Muscle of leg (tissue), 11 donors: ENCODE measurements around the gene SNPH. TPM values are rescaled to one million over a fixed set of nuclear protein-coding genes. Genes with fewer than 3 reads are reported as not detected.

Experiments
- DNase-seq: peaks from one replicate; pipeline ENCODE4 v3.0.0; 2013
- H3K27ac ChIP-seq: one replicate; pipeline ENCODE4 v1.5.1; 2013; ENCODE audit warnings: mild to moderate bottlenecking, low read length, control low read depth
- H3K27me3 ChIP-seq: one replicate; pipeline ENCODE4 v1.6.1; 2013; ENCODE audit warnings: low read length; ENCODE audit not compliant: control insufficient read depth, insufficient read depth
- H3K36me3 ChIP-seq: one replicate; pipeline ENCODE4 v1.6.1; 2013; ENCODE audit warnings: low read length; ENCODE audit not compliant: control insufficient read depth, insufficient read depth
- H3K4me1 ChIP-seq: one replicate; pipeline ENCODE4 v1.6.1; 2013; ENCODE audit warnings: low read length; ENCODE audit not compliant: control insufficient read depth, insufficient read depth
- H3K4me3 ChIP-seq: one replicate; pipeline ENCODE4 v1.5.1; 2013; ENCODE audit warnings: low read length, control low read depth
- H3K9me3 ChIP-seq: replicated peaks from 2 replicates; pipeline ENCODE4 v1.6.1; 2013; ENCODE audit warnings: low read depth, low read length; ENCODE audit not compliant: control insufficient read depth
- WGBS: methylation state at CpG from one replicate; pipeline ENCODE4 v1.1.5; 2013; ENCODE audit warnings: missing lambda C conversion rate; ENCODE audit not compliant: insufficient coverage; 5-methylcytosine and 5-hydroxymethylcytosine counted together
- polyA plus RNA-seq, 8 donors: library from polyadenylated mRNA; unstranded; fragments of 120-200 nt; gene quantifications; one replicate each; pipeline versions ENCODE4 v1.2.1 to v1.2.3, GENCODE V29; 2013; ENCODE audit warnings: inconsistent platforms in 1 of 8, low replicate concordance in 1 of 8; ENCODE audit not compliant: insufficient read length in 8 of 8, insufficient read depth in 1 of 8
- total RNA-seq: library from RNA; stranded (reverse); fragments of 120-200 nt; gene quantifications from one replicate; pipeline ENCODE4 v1.2.4, GENCODE V29; 2013

The SNPH gene
- total and polyA plus RNA-seq, 9 donors: 3.9 to 8.0 (median 5.5) TPM

DNA sequence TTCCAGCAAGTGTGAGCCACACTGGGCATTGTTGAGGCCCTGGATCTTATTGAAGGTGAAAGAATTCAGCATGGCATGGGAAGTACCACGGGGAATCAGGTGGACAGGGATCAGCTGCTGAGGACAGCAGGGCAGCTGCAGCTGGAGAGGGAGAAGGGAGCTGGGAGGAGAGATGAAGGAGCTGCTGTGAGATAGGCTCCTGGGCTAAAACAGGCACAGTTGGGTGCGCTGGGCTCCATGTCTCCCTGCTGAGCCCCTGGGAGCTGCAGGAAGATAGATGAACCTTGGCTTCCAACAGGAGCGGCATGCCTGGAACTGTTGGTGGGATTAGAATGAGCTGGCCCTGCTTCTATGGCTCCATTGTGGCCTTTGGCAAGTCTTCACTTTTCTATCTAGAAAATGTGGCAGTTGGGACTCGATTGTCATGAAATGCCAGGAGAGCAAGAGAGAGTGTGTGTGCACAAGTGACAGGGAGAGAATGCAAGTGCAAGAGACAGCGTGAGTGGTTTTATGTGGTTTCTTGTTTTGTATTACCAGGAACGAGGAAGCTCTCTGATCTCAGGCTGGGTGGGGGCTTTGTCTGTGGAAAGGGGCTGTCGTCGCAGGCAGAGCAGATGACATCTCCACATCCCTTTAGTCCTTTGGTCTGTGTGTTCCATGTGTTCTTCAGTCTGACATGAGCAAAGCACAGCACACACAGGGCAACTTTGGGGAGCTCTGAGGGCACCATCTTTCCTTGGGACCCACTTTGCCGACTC is 20.4 kb downstream of the SNPH start:
- no peak for DNase-seq
- WGBS: 59% methylated on average over 9 of the region's 9 CpGs
- H3K4me1 ChIP-seq: peaks cover 9% of the 10 kb centered on the region
- no peak overlapping the region for H3K4me3 ChIP-seq
- no peaks in the 10 kb centered on the region for H3K36me3 ChIP-seq
- no peak overlapping the region for H3K27ac ChIP-seq
- no peaks in the 10 kb centered on the region for H3K27me3 ChIP-seq
- H3K9me3 ChIP-seq: no peaks in the 10 kb centered on the region

- H3K4me1 ChIP-seq: peaks cover 10% of the 10 kb centered on the region
Observed at GRCh38 chr20:1287306-1287705, 21.2 kb downstream of the SNPH start.

GRCh38 chr20:1287787-1288569 is 21.9 kb downstream of the SNPH start:
- Histone ChIP-seq H3K4me1 (peaks cover 10% of the 10 kb centered on the region), H3K4me3 (no peak overlapping the region), H3K27ac (no peak overlapping the region), H3K36me3 (no peaks in the 10 kb centered on the region), H3K9me3 (no peaks in the 10 kb centered on the region), H3K27me3 (no peaks in the 10 kb centered on the region)
- 74% methylated on average over 7 of the region's 11 CpGs for WGBS
- no peak for DNase-seq

More at GRCh38 chr20:1287306-1287705, 21.2 kb downstream of the SNPH start:
- Histone ChIP-seq H3K4me3 (no peak overlapping the region), H3K27ac (no peak overlapping the region), H3K27me3 (no peaks in the 10 kb centered on the region), H3K36me3 (no peaks in the 10 kb centered on the region), H3K9me3 (no peaks in the 10 kb centered on the region)
- WGBS: no CpG with 5 or more reads among the region's 1 CpG
- DNase-seq: no peak

DNA sequence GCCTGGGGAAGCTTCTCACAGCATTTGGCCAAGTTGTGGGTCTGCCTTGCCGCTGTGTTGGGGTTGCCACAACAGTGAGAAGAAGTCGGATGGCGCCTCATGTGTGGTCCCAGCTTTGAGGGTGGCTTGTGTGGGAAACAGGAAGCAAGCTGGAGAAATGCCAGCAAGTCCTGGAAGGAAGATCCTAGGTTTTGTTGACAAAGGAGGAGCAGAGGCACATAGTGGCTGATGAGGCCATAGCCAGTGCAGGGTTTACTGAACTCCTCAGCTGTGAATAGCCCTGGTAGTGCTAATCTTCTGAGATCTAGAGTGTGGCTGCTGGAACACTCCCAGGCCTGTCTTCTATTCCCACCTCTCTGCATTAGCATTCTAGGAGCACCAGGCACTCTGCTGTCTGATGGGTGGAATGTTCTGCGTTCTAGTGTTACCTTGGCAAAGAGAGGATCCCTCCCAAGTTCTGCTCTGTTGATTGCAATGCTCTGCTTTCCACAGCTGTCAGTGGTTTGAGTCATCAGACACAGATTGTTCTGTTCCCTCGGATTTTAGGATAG is 25.2 kb downstream of the SNPH start:
- 53% methylated on average over 3 of the region's 5 CpGs for WGBS
- no peaks in the 10 kb centered on the region for H3K9me3 ChIP-seq

GRCh38 chr20:1292620-1293019 is 26.5 kb downstream of the SNPH start:
- WGBS: no CpG with 5 or more reads among the region's 1 CpG
- H3K27ac ChIP-seq: no peak overlapping the region
- no peak for DNase-seq
- peaks cover 8% of the 10 kb centered on the region for H3K4me1 ChIP-seq
- H3K27me3 ChIP-seq: no peaks in the 10 kb centered on the region
- no peak overlapping the region for H3K4me3 ChIP-seq
- H3K36me3 ChIP-seq: no peaks in the 10 kb centered on the region
- H3K9me3 ChIP-seq: no peaks in the 10 kb centered on the region

More for the DNA sequence above, 25.2 kb downstream of the SNPH start:
- no peaks in the 10 kb centered on the region for H3K27me3 ChIP-seq
- DNase-seq: peak; percentile 30
- peaks cover 8% of the 10 kb centered on the region for H3K4me1 ChIP-seq
- no peak overlapping the region for H3K4me3 ChIP-seq
- H3K27ac ChIP-seq: no peak overlapping the region
- H3K36me3 ChIP-seq: no peaks in the 10 kb centered on the region

GRCh38 chr20:1293641-1294379 is 27.7 kb downstream of the SNPH start:
- no peak for DNase-seq
- WGBS: 61% methylated on average over 4 of the region's 6 CpGs

DNA sequence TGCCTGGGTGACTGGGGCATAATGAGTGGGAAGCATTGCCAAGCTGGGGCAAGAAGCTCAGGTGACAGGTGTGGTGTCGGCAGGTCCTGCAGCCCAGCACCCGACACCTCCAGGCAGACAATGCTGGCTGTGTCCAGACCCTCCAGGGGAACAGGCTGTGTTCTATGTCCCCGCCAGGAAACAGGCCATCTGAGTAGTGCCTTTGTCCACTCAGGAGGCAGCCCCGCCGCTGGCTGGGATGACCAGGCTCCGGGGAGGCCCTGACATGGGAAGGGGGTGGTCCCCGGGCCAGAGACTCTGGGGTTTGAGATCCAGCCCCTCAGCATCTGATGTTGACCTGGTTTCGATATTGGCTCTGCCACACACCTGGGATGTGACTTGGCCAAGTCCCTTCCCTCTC is 28.4 kb downstream of the SNPH start:
- H3K4me3 ChIP-seq: no peak overlapping the region
- H3K27ac ChIP-seq: no peak overlapping the region
- DNase-seq: no peak
- H3K27me3 ChIP-seq: no peaks in the 10 kb centered on the region
- H3K4me1 ChIP-seq: peaks cover 8% of the 10 kb centered on the region
- H3K9me3 ChIP-seq: no peaks in the 10 kb centered on the region
- 78% methylated on average over 7 of the region's 8 CpGs for WGBS
- no peaks in the 10 kb centered on the region for H3K36me3 ChIP-seq

More at GRCh38 chr20:1293641-1294379, 27.7 kb downstream of the SNPH start:
- H3K27me3 ChIP-seq: no peaks in the 10 kb centered on the region
- H3K4me3 ChIP-seq: no peak overlapping the region
- H3K36me3 ChIP-seq: no peaks in the 10 kb centered on the region
- no peaks in the 10 kb centered on the region for H3K9me3 ChIP-seq
- H3K4me1 ChIP-seq: peaks cover 8% of the 10 kb centered on the region
- no peak overlapping the region for H3K27ac ChIP-seq

DNA sequence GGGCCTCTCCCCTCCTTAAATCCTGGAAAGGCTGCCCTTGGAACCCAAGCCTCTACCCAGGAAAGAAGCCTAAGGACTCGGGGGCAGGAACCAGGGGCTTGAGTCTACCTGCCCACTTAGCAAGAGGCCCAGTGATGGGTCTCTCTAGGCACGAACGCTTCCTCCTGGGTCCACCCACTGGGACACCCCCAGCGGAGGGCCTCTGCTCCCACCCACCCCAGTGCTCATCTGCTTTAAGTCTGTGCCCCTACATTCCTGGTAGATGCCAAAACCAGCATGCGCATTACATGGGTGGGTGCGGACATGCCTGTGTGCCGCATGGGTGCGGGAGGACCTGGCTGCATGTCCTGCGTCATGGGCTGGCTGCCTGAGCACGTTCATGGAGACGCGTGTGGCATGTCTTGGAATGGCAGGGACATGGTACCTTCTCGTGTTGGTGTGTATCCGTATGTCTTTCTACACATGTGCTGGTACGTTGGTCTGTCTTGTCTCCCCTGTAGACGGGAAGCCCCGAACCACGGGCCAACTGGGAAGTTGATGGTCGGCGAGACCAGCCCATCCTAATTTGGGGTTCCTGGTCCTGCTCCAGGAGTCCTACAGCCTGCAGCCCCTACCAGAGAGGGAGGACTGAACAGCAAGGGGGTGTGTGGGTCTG is 29.3 kb downstream of the SNPH start:
- Histone ChIP-seq H3K36me3 (no peaks in the 10 kb centered on the region), H3K9me3 (no peaks in the 10 kb centered on the region), H3K4me3 (no peak overlapping the region), H3K4me1 (peaks cover 8% of the 10 kb centered on the region), H3K27me3 (no peaks in the 10 kb centered on the region), H3K27ac (no peak overlapping the region)
- 91% methylated on average over 17 of the region's 20 CpGs for WGBS
- DNase-seq: no peak

DNA sequence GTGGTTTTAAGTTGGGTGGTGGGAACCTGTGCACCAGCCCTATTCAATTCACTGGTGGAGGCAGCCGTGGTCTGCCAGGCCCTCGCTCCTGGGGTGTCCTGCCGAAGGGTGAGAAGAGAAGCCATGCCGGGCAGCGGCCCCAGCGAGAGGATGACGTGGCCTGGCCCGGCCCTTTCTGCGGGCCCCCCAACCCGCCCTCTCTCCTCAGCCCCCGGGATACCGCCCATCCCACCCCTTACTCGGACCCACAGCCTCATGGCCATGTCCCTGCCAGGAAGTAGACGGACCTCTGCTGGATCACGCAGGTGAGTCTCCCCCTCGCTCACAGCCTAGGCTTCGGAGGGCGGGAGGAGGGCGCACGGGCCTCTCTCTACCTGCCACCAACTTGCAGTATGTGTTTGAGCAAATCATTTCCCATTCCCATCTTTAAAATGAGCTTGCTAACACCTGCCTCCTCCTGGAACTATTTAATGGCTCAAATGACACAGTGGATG is 30.1 kb downstream of the SNPH start:
- DNase-seq: no peak
- Histone ChIP-seq H3K4me3 (no peak overlapping the region), H3K36me3 (peaks cover 4% of the 10 kb centered on the region), H3K9me3 (no peaks in the 10 kb centered on the region), H3K4me1 (peaks cover 7% of the 10 kb centered on the region), H3K27ac (no peak overlapping the region), H3K27me3 (no peaks in the 10 kb centered on the region)
- 85% methylated on average over 8 of the region's 20 CpGs for WGBS
